ENCODE results near the gene IVD. TPM values are rescaled to one million over a fixed set of nuclear protein-coding genes. Genes with fewer than 3 reads are reported as not detected.

IVD gene
- polyA plus RNA-seq, 1 of the 3 experiments (the other 2 are of a cell fraction) = 54.2 TPM

DNA sequence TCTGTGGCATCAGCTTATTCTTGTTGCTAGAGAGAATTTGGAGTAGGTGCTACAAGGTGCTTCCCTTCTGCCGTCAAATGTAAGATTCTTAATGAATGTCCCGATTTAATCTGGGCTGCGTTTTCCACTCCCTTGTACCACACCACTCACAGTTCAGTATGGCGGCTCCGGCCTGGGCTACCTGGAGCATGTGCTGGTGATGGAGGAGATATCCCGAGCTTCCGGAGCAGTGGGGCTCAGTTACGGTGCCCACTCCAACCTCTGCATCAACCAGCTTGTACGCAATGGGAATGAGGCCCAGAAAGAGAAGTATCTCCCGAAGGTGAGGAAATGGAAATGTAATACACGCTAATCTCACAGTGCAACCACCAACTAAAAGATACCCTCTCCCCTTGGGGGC, 4.9 kb downstream of the IVD start:
- Histone ChIP-seq H3K4me2 (no peak overlapping the region), H3K9me3 (no peaks in the 10 kb centered on the region), H3K79me2 (ENCODE audit: insufficient read depth) (peaks cover 23% of the 10 kb centered on the region), H3K27me3 (ENCODE audit: insufficient read depth) (no peaks in the 10 kb centered on the region), H3K9me2 (no peaks in the 10 kb centered on the region), H4K20me1 (ENCODE audit: insufficient read depth) (no peaks in the 10 kb centered on the region), H3K4me1 (ENCODE audit: control insufficient read depth in 1 of 2, insufficient read depth in 2 of 2, low read depth in 1 of 2, low read length in 1 of 2) (peaks cover 9 to 10% of the 10 kb centered on the region in 2 experiments; a peak in 1 of 4 replicates), H3K4me3 (ENCODE audit: low read depth in 2 of 2, low read length in 1 of 2) (no peak overlapping the region), H3K27ac (ENCODE audit: low read depth in 2 of 2, low read length in 1 of 2) (no peak overlapping the region), H3K9ac (no peak overlapping the region), H3K36me3 (replicated peaks in 1 of 2; ENCODE audit: control insufficient read depth in 1 of 2, insufficient read depth in 2 of 2, low read length in 1 of 2) (peaks cover 29 to 62% of the 10 kb centered on the region in 2 experiments), H2AFZ (ENCODE audit: low read depth) (no peak overlapping the region), H3F3A (replicated peaks; ENCODE audit: insufficient read depth) (no peaks in the 10 kb centered on the region)
- CTCF ChIA-PET = interaction anchor here (0.8 to 1.6 kb wide), 6 partner anchors 10 to 136 kb away, joined by 3 to 5 read pairs (median 4); no protein-coding TSS in a partner anchor
- WGBS (ENCODE audit: low lambda C conversion rate) = 95% methylated on average over 9 of the region's 11 CpGs
- POLR2A ChIA-PET = no interaction called here
- TF ChIP-seq USF1 (IDR thresholded peaks at IDR 0.05; ENCODE audit: borderline replicate concordance, low read depth) (no peak), MEF2A (IDR thresholded peaks at IDR 0.05; ENCODE audit: borderline replicate concordance, low read depth) (no peak), USF2 (IDR thresholded peaks at IDR 0.05; ENCODE audit: borderline replicate concordance, low read depth, low read length) (no peak), FOSL2 (IDR thresholded peaks at IDR 0.05; ENCODE audit: borderline replicate concordance, low read depth) (no peak), GATA2 (CRISPR knock-in tag; IDR thresholded peaks at IDR 0.05) (no peak), NRF1 (IDR thresholded peaks at IDR 0.05; ENCODE audit: low read depth, low read length) (no peak), SIN3A (IDR thresholded peaks at IDR 0.05; ENCODE audit: borderline replicate concordance, low read depth, low read length) (no peak), YY1 (IDR thresholded peaks at IDR 0.05; ENCODE audit: low read depth) (no peak)
- DNase-seq = no peak

DNA sequence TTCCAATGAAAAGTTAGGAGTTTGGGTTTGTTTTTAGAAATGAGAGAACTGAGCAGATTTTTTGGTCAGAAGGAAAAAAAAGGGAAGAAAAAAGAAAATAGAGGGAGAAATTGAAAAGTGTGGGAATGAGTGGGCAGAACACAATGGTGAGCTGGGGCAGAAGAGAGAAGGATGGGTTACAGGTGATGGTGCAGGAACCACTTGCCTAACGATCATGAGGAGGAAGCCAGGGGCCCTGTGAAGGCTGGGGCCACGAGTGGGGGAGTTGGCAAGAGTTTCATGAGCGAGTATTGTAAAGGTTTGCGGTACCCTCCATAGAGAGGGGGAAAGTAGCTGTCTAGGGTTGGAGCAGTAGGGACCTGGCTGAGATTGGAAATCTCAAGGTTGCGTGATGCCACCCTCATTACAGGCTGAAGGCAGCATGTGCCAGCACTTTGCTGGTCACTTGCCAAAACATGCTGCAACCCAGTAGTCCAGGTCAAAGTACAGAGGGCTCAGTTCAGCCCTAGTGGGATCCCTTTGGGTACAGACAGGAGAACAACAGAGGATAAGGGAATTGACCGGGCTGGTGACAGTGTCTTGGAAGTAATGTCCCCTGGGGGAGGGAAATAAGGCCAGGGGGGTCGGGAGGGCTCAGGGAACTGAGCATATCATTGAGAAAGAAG, 6.6 kb downstream of the IVD start:
- TF ChIP-seq ZBTB33 (IDR thresholded peaks at IDR 0.05; ENCODE audit: borderline replicate concordance, low read depth) = no peak
- Histone ChIP-seq H2AFZ (ENCODE audit: low read depth) (no peak overlapping the region), H3K9me2 (no peaks in the 10 kb centered on the region), H3K9ac (no peak overlapping the region), H3K4me3 (ENCODE audit: low read depth in 2 of 2, low read length in 1 of 2) (no peak overlapping the region), H3K27me3 (ENCODE audit: insufficient read depth) (no peaks in the 10 kb centered on the region), H3K4me1 (ENCODE audit: control insufficient read depth in 1 of 2, insufficient read depth in 2 of 2, low read depth in 1 of 2, low read length in 1 of 2) (peaks cover 0 to 4% of the 10 kb centered on the region in 2 experiments; a peak in 1 of 4 replicates), H3K27ac (ENCODE audit: low read depth in 2 of 2, low read length in 1 of 2) (no peak overlapping the region), H3K79me2 (ENCODE audit: insufficient read depth) (peaks cover 8% of the 10 kb centered on the region; the same call in 1 of the 2 replicates), H3F3A (replicated peaks; ENCODE audit: insufficient read depth) (no peaks in the 10 kb centered on the region), H4K20me1 (ENCODE audit: insufficient read depth) (no peaks in the 10 kb centered on the region), H3K36me3 (replicated peaks in 1 of 2; ENCODE audit: control insufficient read depth in 1 of 2, insufficient read depth in 2 of 2, low read length in 1 of 2) (peaks cover 29 to 68% of the 10 kb centered on the region in 2 experiments), H3K4me2 (no peak overlapping the region), H3K9me3 (no peaks in the 10 kb centered on the region)
- DNase-seq = no peak
- POLR2A ChIA-PET = no interaction called here
- WGBS (ENCODE audit: low lambda C conversion rate) = 94% methylated on average over 7 of the region's 7 CpGs
- CTCF ChIA-PET = interaction anchor here (1.6 kb wide), 1 partner anchor 9 kb away, joined by 5 read pairs; no protein-coding TSS in a partner anchor

Data from SK-N-SH (cell line).